Measurements from ENCODE around the gene KCNG2. TPM values are rescaled to one million over a fixed set of nuclear protein-coding genes. Genes with fewer than 3 reads are reported as not detected.

KCNG2 gene
- total and polyA plus RNA-seq, 12 donors: 0.06 to 2.9 (median 0.50) TPM; not detected in 3

DNA sequence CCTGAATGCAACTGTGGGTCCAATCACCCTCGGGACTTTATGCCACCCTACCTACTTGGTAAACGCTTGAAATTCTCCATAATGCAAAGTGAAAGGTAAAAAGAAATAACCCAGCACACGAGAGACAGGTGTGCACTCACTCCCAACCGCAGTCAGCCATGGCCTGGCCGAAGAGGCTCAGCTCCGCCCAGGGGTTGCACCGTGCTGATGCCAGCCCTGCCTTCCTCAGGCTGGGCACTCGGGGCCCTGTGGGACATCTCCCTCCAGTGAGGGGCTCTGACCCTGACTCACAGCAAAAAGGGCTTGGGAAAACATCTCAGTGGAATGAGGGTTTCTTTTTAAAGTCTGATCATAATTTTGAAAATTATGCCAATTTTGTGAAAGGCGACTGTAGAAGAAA lies 140.5 kb downstream of the KCNG2 start:
- no peaks in the 10 kb centered on the region for H3K27me3 ChIP-seq
- no peak overlapping the region for H3K4me3 ChIP-seq
- no peak for TF ChIP-seq POLR2A (IDR thresholded peaks at IDR 0.05)
- H3K9me3 ChIP-seq (replicated peaks in 1 of 3): no peaks in the 10 kb centered on the region
- intact Hi-C loops (cut with DNase I): loop anchor here in 1 of 2 donors (10.0 kb wide), 1 partner anchor 63 kb away; no protein-coding TSS in a partner anchor
- H3K27ac ChIP-seq: no peak overlapping the region
- H3K4me1 ChIP-seq (replicated peaks in 1 of 2): peaks cover 0 to 17% of the 10 kb centered on the region in 2 donors
- peaks cover 0 to 21% of the 10 kb centered on the region in 2 donors for H3K36me3 ChIP-seq (replicated peaks in 1 of 2)
- 85 to 95% (median 90%) methylated on average over 8 to 9 of the region's 9 CpGs for WGBS, 4 donors
- peak in 1 of 7 donors; percentile 4 for DNase-seq

DNA sequence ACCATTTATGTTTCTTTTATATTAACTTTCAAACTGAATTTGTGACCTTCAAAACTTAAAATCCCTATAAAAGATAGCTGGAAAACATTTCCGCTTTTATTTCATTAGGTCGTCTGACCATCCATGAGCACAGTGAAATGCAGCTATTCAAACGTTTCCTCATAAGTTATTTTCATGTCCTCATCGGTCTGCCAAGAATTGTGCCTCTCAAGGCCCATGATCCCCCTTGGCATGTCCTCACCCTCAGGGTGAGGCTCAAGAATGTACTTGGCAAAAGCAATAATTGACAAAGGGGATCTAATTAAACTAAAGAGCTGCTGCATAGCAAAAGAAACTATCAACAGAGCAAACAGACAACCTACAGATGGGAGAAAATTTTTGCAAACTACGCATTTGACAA lies 141.4 kb downstream of the KCNG2 start:
- peaks cover 0 to 21% of the 10 kb centered on the region in 2 donors for H3K36me3 ChIP-seq (replicated peaks in 1 of 2)
- no peaks in the 10 kb centered on the region for H3K27me3 ChIP-seq
- peaks cover 0 to 15% of the 10 kb centered on the region in 2 donors for H3K4me1 ChIP-seq (replicated peaks in 1 of 2)
- intact Hi-C loops (cut with DNase I): loop anchor here in 1 of 2 donors (10.0 kb wide), 1 partner anchor 64 kb away; no protein-coding TSS in a partner anchor
- WGBS, 4 donors: 53 to 62% (median 56%) methylated on average over 5 of the region's 5 CpGs
- H3K4me3 ChIP-seq: no peak overlapping the region
- DNase-seq: peak in 3 of 7 donors; percentile 2 to 43 (median 9)
- no peaks in the 10 kb centered on the region for H3K9me3 ChIP-seq (replicated peaks in 1 of 3)
- no peak for TF ChIP-seq POLR2A (IDR thresholded peaks at IDR 0.05)
- no peak for TF ChIP-seq CTCF (IDR thresholded peaks at IDR 0.05)
- no peak overlapping the region for H3K27ac ChIP-seq

DNA sequence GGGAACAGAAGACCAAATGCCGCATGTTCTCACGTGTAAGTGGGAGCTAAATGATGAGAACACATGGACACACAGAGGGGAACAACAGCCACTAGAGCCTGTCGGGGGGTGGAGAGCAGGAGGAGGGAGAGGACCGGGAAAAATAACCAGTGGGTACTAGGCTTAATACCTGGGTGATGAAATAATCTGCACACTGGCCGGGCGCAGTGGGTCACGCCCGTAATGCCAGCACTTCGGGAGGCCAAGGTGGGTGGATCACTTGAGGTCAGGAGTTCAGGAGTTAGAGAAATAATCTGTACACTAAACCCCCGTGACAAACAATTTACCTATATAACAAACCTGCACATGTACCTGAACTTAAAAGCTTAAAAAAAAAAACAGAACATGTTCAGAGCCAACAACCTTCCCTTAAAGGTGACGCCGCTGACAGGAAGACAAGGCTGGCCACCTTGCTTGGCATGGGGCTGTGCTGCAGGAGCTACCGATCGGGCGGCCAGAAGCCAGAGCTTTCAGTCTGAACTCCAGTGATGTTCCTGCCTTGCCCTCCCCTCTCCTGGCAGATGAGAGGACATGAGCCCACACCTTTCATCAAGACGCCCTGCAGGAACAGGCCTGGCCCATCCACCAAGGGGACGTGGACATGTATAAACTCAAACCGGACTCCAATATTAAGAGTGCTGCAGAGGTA lies 142.5 kb downstream of the KCNG2 start:
- H3K4me1 ChIP-seq (replicated peaks in 1 of 2): peaks cover 0 to 9% of the 10 kb centered on the region in 2 donors
- intact Hi-C loops (cut with DNase I): no loop called here
- peak overlapping the region in 1 of 5 donors; percentile 65 for H3K27ac ChIP-seq
- no peak for TF ChIP-seq CTCF (IDR thresholded peaks at IDR 0.05)
- TF ChIP-seq POLR2A (IDR thresholded peaks at IDR 0.05): no peak
- no peak overlapping the region for H3K4me3 ChIP-seq
- peak in 3 of 7 donors; percentile 5 to 10 (median 9) for DNase-seq
- H3K36me3 ChIP-seq (replicated peaks in 1 of 2): peaks cover 0 to 21% of the 10 kb centered on the region in 2 donors
- WGBS, 4 donors: 95 to 98% (median 97%) methylated on average over 18 of the region's 18 CpGs
- H3K9me3 ChIP-seq (replicated peaks in 1 of 3): no peaks in the 10 kb centered on the region
- H3K27me3 ChIP-seq: no peaks in the 10 kb centered on the region

DNA sequence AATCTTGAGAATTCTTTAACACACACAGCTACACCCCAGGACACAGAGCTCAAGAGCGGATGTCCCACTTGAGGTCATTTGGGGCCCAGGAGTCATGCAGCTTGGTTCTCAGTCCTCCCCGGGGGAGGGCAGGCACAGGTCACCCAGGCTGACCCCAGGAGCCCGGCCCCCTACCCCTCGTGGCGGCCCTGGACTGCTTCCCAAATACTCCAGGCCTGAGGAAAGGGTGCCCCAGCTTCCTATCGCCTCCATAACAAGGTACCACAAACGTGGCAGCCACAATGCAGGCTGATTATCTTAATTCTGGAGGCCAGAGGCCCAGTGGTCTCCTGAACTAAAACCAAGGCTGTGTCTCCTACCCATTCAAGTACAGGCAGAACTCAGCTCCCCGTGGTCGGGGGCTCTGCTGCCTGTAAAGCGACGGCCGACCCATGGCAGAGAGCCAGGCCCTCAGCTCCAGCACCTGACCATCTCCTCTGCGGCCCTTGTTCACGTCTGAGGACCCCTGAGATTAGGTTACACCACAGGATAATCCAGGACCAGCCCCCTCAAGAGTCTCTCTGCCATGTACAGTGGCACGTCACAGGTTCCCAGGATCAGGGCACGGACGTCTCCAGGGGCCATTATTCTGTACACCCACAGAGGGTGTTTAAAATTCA lies 143.2 kb downstream of the KCNG2 start:
- TF ChIP-seq CTCF (IDR thresholded peaks at IDR 0.05): no peak
- intact Hi-C loops (cut with DNase I): no loop called here
- H3K4me1 ChIP-seq (replicated peaks in 1 of 2): peaks cover 0 to 11% of the 10 kb centered on the region in 2 donors
- no peaks in the 10 kb centered on the region for H3K9me3 ChIP-seq (replicated peaks in 1 of 3)
- WGBS, 4 donors: 81 to 94% (median 91%) methylated on average over 7 to 17 of the region's 17 CpGs
- peak overlapping the region in 1 of 5 donors; percentile 65 for H3K27ac ChIP-seq
- H3K36me3 ChIP-seq (replicated peaks in 1 of 2): peaks cover 0 to 21% of the 10 kb centered on the region in 2 donors
- H3K27me3 ChIP-seq: no peaks in the 10 kb centered on the region
- H3K4me3 ChIP-seq: no peak overlapping the region
- DNase-seq: peak in 4 of 7 donors; percentile 1 to 44 (median 14)
